SK-N-MC (cell line): ENCODE data around the gene NLGN1.
"Not testable (repeated sequence)": the region's sequence is repeated elsewhere in the genome, so short reads cannot be mapped to it uniquely, and the experiment has no call there.

Experiments
- DNase-seq: peaks from one replicate; pipeline ENCODE4 v3.0.0-alpha.2; 2011; ENCODE audit warnings: low read depth, low spot score
- H3K27ac ChIP-seq: fragments of 200-600 bp; sonication (generic); 2 replicates; pipeline ENCODE4 v1.5.1; 2016; ENCODE audit warnings: mixed run types
- H3K36me3 ChIP-seq: fragments of 200-600 bp; sonication (generic); 2 replicates; pipeline ENCODE4 v1.6.1; 2017; ENCODE audit warnings: antibody characterized with exemption, low read length, mixed read lengths; ENCODE audit not compliant: insufficient read depth
- H3K4me3 ChIP-seq: fragments of 200-600 bp; sonication (generic); 2 replicates; pipeline ENCODE4 v1.5.1; 2016
- H3K9ac ChIP-seq: fragments of 200-600 bp; sonication (generic); 2 replicates; pipeline ENCODE4 v1.8.0; 2017; ENCODE audit warnings: mixed run types, mixed read lengths; ENCODE audit not compliant: insufficient read length
- H3K9me3 ChIP-seq: fragments of 200-600 bp; sonication (generic); 2 replicates; pipeline ENCODE4 v1.6.1; 2017; ENCODE audit warnings: low read depth, mild to moderate bottlenecking, antibody characterized with exemption, low read length, moderate library complexity, mixed read lengths
- EZH2 ChIP-seq: fragments of 200-600 bp; sonication (generic); IDR thresholded peaks from one replicate; pipeline ENCODE4 v1.6.1; 2017; ENCODE audit warnings: antibody characterized with exemption
- FOXP2 ChIP-seq: optimal IDR thresholded peaks from 2 replicates; pipeline ENCODE3; 2011; ENCODE audit warnings: mild to moderate bottlenecking, moderate library complexity; ENCODE audit not compliant: insufficient read depth; ENCODE audit errors: extremely low read length, control extremely low read depth
- POLR2AphosphoS5 ChIP-seq: IDR thresholded peaks from 2 replicates; pipeline ENCODE4 v1.6.1; 2012; ENCODE audit warnings: mild to moderate bottlenecking, low read depth, low read length, borderline replicate concordance

The NLGN1 gene

DNA sequence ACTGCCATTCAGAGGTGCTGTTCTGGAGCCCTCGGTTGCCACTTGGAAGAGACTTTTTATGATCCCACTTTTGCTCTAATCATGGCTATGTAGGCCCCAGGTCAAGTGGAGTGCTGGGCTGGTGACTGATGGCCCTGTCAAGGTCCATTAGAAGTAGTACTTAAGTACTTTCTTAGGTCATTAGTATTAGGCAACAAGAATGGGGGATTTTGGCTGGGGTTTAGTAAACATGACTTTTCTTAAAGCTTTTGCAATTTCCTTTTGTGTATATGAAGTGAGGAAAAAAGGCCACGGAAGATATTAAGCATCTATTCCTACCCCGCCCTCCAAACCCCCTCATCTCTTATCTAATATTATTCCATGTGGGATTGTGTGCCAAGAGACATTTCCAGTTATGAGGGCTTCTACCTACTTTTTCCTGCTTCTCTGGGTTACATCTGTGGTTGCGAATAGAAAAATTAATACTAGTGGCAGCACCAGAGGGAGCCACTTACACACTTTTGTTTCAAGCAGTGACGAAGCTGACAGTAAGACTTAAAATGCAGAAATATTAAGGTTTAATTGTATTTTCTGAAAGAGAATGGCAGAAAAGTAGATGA is 13.9 kb downstream of the NLGN1 start:
- Histone ChIP-seq H3K36me3 (no peaks in the 10 kb centered on the region), H3K4me3 (peak overlapping the region; percentile 30), H3K27ac (peak overlapping the region; percentile 17), H3K9ac (peak overlapping the region; percentile 27), H3K9me3 (no peaks in the 10 kb centered on the region)
- TF ChIP-seq EZH2 (no peak), FOXP2 (no peak), POLR2AphosphoS5 (no peak)
- DNase-seq: peak; percentile 57

DNA sequence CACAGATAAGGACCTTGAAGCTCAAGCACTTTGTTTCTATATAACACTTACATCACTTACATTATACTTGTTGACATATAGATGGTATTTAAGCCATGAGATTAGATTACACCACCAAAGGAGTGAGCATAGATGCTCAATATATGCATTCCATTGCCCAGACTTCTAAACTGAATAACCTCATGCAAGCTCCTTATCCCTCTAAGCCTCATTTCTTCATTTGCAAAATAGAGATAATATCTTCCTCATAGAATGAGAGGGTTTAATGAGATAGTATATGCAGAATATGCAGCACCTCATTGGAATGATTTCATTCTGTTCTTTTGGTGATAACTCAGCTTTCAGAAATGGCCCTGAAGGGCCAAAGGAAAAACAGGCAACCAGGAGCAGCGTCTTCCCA is 18.5 kb downstream of the NLGN1 start:
- Histone ChIP-seq H3K9ac (no peak overlapping the region), H3K9me3 (no peaks in the 10 kb centered on the region), H3K27ac (no peak overlapping the region), H3K36me3 (no peaks in the 10 kb centered on the region), H3K4me3 (no peak overlapping the region)
- DNase-seq: no peak
- TF ChIP-seq POLR2AphosphoS5: no peak
- no peak for TF ChIP-seq FOXP2
- no peak for TF ChIP-seq EZH2

DNA sequence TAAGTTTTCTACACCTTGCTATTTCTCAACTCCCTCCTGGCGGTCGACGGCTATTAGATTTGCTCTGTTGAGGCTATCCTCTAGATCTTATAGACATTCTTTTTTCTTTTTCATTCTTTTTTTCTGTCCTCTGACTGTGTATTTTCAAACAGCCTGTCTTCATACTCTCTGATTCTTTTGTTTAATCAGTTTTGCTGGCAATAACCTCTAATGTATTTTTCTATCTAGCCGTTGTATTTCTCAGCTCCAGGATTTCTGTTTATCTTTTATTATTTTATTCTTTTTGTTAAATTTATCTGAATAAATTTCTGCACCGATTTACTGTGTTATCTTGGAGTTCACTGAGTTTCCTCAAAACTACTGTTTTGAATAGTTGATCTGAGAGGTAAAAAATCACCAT is 31.5 kb downstream of the NLGN1 start:
- H3K9ac ChIP-seq: no peak overlapping the region
- no peak overlapping the region for H3K27ac ChIP-seq
- H3K4me3 ChIP-seq: no peak overlapping the region
- no peak for DNase-seq
- H3K9me3 ChIP-seq: no peaks in the 10 kb centered on the region
- no peaks in the 10 kb centered on the region for H3K36me3 ChIP-seq
- TF ChIP-seq EZH2: no peak
- no peak for TF ChIP-seq POLR2AphosphoS5
- TF ChIP-seq FOXP2: no peak

DNA sequence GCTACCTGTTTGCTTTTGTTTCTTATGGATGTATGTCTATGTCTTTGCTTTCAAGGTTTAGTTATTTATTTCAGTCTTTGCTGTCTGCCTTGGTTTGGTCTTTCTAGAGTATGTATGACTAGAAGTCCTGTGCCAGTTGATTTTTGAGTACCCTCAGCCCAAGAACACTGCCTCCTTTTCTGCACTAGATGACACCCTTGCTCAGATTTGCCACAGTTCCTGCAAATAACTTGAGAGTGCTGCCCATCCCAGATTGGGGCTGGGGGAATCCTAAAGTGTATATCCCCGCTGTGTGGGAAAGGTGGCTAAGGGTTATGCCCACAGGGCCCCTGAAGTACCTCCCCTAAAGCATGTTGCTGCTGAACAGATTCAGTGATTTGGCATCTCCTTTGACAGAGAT is 32.0 kb downstream of the NLGN1 start:
- TF ChIP-seq EZH2 (no peak), POLR2AphosphoS5 (no peak), FOXP2 (no peak)
- H3K9ac ChIP-seq: no peak overlapping the region
- no peaks in the 10 kb centered on the region for H3K9me3 ChIP-seq
- no peak overlapping the region for H3K4me3 ChIP-seq
- H3K27ac ChIP-seq: no peak overlapping the region
- DNase-seq: no peak
- no peaks in the 10 kb centered on the region for H3K36me3 ChIP-seq

DNA sequence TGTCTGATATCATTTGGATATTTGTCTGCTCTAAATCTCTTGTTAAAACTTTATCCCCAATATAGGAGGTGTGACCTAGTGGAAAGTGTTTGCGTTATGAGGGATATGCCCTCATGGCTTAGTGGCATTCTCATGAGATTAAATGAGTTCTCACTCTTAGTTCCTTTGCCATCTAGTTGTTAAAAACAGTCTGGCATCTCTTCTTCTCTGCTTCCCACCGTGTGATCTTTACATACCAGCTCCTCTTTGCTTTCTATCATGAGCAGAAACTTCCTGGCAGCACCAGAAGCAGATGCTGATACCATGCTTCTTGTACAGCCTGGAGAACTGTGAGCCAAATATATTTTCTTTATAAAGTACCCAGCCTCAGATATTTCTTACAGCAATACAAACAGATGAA is 33.0 kb downstream of the NLGN1 start:
- no peak for DNase-seq

DNA sequence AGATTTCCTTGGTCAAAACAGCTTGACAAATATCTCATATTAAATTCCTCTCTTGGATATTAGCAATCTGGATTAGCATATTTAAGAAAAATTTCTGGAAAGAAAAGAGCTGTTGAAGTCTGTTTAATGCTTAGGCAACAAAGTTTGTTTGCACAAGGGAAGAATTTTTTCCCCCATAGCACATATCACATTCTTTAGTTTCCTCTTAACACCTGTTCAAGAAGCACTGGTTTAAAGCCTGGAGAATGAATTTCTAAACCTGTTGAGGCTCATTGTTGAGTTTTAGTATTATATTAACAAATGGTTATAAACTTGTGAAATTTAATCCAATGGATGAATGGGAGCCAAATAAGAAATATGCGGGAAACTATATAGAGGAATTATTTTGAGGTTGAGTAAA is 41.5 kb downstream of the NLGN1 start:
- no peaks in the 10 kb centered on the region for H3K36me3 ChIP-seq
- no peak for TF ChIP-seq EZH2
- no peak for TF ChIP-seq POLR2AphosphoS5
- no peak for TF ChIP-seq FOXP2
- no peak overlapping the region for H3K27ac ChIP-seq
- no peak overlapping the region for H3K9ac ChIP-seq
- no peaks in the 10 kb centered on the region for H3K9me3 ChIP-seq
- H3K4me3 ChIP-seq: no peak overlapping the region
- DNase-seq: no peak

More for the DNA sequence above, 33.0 kb downstream of the NLGN1 start:
- Histone ChIP-seq H3K9ac (no peak overlapping the region), H3K4me3 (no peak overlapping the region), H3K9me3 (no peaks in the 10 kb centered on the region), H3K27ac (no peak overlapping the region), H3K36me3 (no peaks in the 10 kb centered on the region)
- TF ChIP-seq FOXP2 (no peak), POLR2AphosphoS5 (no peak), EZH2 (no peak)

DNA sequence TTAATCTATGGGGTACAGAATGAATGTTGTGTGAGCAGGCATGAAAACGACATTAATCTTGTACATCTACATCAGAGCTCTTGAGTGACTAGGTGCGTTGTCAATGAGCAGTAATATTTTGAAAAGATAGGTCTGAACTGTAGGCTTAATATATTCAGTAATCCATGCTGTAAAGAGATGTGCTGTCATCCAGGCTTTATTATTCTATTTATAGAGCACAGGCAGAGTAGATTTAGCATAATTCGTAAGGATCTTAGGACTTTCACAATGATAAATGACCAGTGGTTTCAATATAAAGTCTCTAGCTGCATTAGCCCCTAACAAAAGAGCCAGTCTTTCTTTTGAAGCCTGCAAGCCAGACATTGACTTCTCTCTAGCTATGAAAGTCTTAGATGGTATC is 43.0 kb downstream of the NLGN1 start:
- DNase-seq: no peak
- Histone ChIP-seq H3K36me3 (no peaks in the 10 kb centered on the region), H3K9ac (no peak overlapping the region), H3K27ac (no peak overlapping the region), H3K4me3 (no peak overlapping the region), H3K9me3 (no peaks in the 10 kb centered on the region)
- TF ChIP-seq EZH2 (no peak), POLR2AphosphoS5 (no peak), FOXP2 (no peak)

DNA sequence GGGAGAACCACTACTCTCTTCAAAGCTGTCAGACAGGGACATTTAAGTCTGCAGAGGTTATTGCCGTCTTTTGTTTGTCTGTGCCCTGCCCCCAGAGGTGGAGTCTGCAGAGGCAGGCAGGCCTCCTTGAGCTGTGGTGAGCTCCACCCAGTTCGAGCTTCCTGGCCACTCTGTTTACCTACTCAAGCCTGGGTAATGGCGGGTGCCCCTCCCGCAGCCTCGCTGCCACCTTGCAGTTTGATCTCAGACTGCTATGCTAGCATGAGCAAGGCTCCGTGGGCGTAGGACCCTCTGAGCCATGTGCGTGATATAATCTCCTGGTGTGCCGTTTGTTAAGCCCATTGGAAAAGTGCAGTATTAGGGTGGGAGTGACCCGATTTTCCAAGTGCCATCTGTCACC is 54.0 kb downstream of the NLGN1 start:
- H3K9me3 ChIP-seq, H3K27ac ChIP-seq, H3K9ac ChIP-seq, H3K4me3 ChIP-seq, DNase-seq, H3K36me3 ChIP-seq: not testable (repeated sequence)

DNA sequence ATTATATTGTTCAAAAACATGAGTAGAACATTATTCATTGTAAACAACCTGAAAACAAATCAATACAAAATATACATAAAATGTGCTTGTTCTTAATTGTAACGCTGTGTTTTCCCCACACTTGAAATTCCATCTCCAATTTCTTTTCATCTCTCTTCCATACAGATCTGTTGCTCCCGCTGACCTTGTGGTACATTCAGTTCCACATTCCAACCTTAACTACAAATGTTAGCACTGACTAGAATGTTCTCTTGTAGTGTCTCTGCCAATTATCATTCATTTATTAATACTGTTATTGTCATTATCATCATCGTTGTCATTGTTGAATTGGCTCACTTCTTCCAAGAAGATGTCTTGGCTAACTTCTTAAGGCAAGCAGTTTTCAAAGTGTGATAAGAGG is 65.7 kb downstream of the NLGN1 start:
- Histone ChIP-seq H3K9ac (no peak overlapping the region), H3K4me3 (no peak overlapping the region), H3K9me3 (no peaks in the 10 kb centered on the region), H3K27ac (no peak overlapping the region), H3K36me3 (no peaks in the 10 kb centered on the region)
- DNase-seq: no peak
- TF ChIP-seq FOXP2 (no peak), EZH2 (no peak), POLR2AphosphoS5 (no peak)

DNA sequence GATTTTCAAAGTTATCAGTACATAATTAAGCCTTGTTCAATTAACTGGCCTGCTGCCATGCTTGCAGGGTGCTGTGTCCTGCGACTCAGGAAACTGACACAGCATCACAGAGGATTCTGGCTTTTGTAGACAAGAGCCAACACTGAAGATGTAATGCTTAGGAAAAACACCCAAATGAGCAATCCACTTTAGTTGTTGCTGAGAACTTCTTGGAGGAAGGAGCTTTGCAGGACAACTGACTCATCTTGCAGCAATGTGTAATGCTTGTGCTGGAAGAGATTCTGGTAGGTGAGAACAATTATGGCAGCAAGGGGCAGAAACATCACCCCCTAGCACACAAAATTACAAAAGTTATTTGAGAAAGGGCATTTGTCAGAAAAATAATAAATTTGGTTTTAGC is 67.6 kb downstream of the NLGN1 start:
- no peaks in the 10 kb centered on the region for H3K36me3 ChIP-seq
- no peaks in the 10 kb centered on the region for H3K9me3 ChIP-seq
- H3K4me3 ChIP-seq: no peak overlapping the region
- no peak for TF ChIP-seq EZH2
- no peak for TF ChIP-seq POLR2AphosphoS5
- no peak for TF ChIP-seq FOXP2
- H3K27ac ChIP-seq: no peak overlapping the region
- DNase-seq: no peak
- H3K9ac ChIP-seq: no peak overlapping the region
